Measurements from ENCODE around the gene HMOX1.

Gene HMOX1

GRCh38 chr22:35409783-35410662, 29.1 kb downstream of the HMOX1 start:
- peak; percentile 40 to 88 for DNase-seq

- DNase-seq, result no peak
Observed at GRCh38 chr22:35410663-35411034, 29.8 kb downstream of the HMOX1 start.

GRCh38 chr22:35411102-35411501, 30.2 kb downstream of the HMOX1 start:
- DNase-seq, result no peak

GRCh38 chr22:35413624-35414023, 32.7 kb downstream of the HMOX1 start:
- no peak for DNase-seq

GRCh38 chr22:35417606-35418005, 36.7 kb downstream of the HMOX1 start:
- no peak for DNase-seq

- no peak for DNase-seq
Observed at GRCh38 chr22:35418088-35418487, 37.2 kb downstream of the HMOX1 start.

GRCh38 chr22:35418731-35419130, 37.8 kb downstream of the HMOX1 start:
- no peak for DNase-seq

GRCh38 chr22:35419756-35420155, 38.9 kb downstream of the HMOX1 start:
- DNase-seq, result no peak

GRCh38 chr22:35421121-35421520, 40.2 kb downstream of the HMOX1 start:
- no peak for DNase-seq

- no peak for DNase-seq
Observed at GRCh38 chr22:35422145-35422544, 41.2 kb downstream of the HMOX1 start.

- no peak for DNase-seq
Observed at GRCh38 chr22:35422936-35423335, 42.0 kb downstream of the HMOX1 start.

- DNase-seq, result no peak
Observed at GRCh38 chr22:35424081-35424480, 43.2 kb downstream of the HMOX1 start.

- DNase-seq, result no peak
Observed at GRCh38 chr22:35424761-35425160, 43.9 kb downstream of the HMOX1 start.

GRCh38 chr22:35425546-35425945, 44.6 kb downstream of the HMOX1 start:
- no peak for DNase-seq

GRCh38 chr22:35425971-35426800, 45.3 kb downstream of the HMOX1 start:
- DNase-seq, result no peak

GRCh38 chr22:35426801-35427140, 45.9 kb downstream of the HMOX1 start:
- no peak for DNase-seq

GRCh38 chr22:35430897-35431322, 50.0 kb downstream of the HMOX1 start:
- DNase-seq, result peak in 1 of 2 donors; percentile 36

- no peak for DNase-seq
Observed at GRCh38 chr22:35431483-35432227, 50.8 kb downstream of the HMOX1 start.

GRCh38 chr22:35432228-35432905, 51.5 kb downstream of the HMOX1 start:
- DNase-seq, result no peak

GRCh38 chr22:35434061-35434710, 53.3 kb downstream of the HMOX1 start:
- no peak for DNase-seq

- DNase-seq, result no peak
Observed at GRCh38 chr22:35435201-35435740, 54.4 kb downstream of the HMOX1 start.

GRCh38 chr22:35436421-35436820, 55.5 kb downstream of the HMOX1 start:
- DNase-seq, result no peak
